Kidney (tissue), 14 donors: Measurements from ENCODE around the gene TRPM1. TPM values are rescaled to one million over a fixed set of nuclear protein-coding genes. Genes with fewer than 3 reads are reported as not detected.
"Not testable (repeated sequence)": the region's sequence is repeated elsewhere in the genome, so short reads cannot be mapped to it uniquely, and the experiment has no call there.

ENCODE experiments used
- DNase-seq, 5 donors: peaks; one replicate each; pipeline ENCODE4 v3.0.0-alpha.2; 2013 to 2020
- FAIRE-seq: peaks from 2 replicates; lab custom pipeline; 2012; peaks lifted over from hg19 to GRCh38; lab: Jason Lieb, UNC
- H3K27ac ChIP-seq, 2 donors: one replicate each; pipeline ENCODE4 v1.7.0; 2013; ENCODE audit warnings: low read depth in 2 of 2, low read length in 2 of 2, inconsistent platforms in 1 of 2
- H3K27me3 ChIP-seq: one replicate; pipeline ENCODE4 v1.7.1; 2013; ENCODE audit warnings: low read length, inconsistent platforms; ENCODE audit not compliant: control insufficient read depth, insufficient read depth
- H3K36me3 ChIP-seq, 3 donors: one replicate each; pipeline versions ENCODE4 v1.7.0 to v1.7.1; 2013; ENCODE audit warnings: low read length in 3 of 3, control low read depth in 1 of 3, inconsistent platforms in 1 of 3; ENCODE audit not compliant: insufficient read depth in 3 of 3, control insufficient read depth in 2 of 3
- H3K4me1 ChIP-seq, 3 donors: one replicate each; pipeline versions ENCODE4 v1.7.0 to v1.7.1; 2013; ENCODE audit warnings: low read length in 3 of 3, inconsistent platforms in 1 of 3, low read depth in 1 of 3; ENCODE audit not compliant: control insufficient read depth in 2 of 3, insufficient read depth in 2 of 3
- H3K4me3 ChIP-seq, 3 donors: one replicate each; pipeline versions ENCODE4 v1.7.0 to v1.8.1; 2013; ENCODE audit warnings: low read length in 3 of 3, control low read depth in 1 of 3, inconsistent platforms in 1 of 3
- H3K9ac ChIP-seq, 3 donors: one replicate each; pipeline versions ENCODE4 v1.7.0 to v1.7.1; 2013; ENCODE audit warnings: low read length in 3 of 3, control low read depth in 1 of 3, inconsistent platforms in 1 of 3
- H3K9me3 ChIP-seq, 3 donors: one replicate each; pipeline versions ENCODE4 v1.7.0 to v1.7.1; 2013; ENCODE audit warnings: low read length in 3 of 3, control low read depth in 1 of 3, inconsistent platforms in 1 of 3; ENCODE audit not compliant: control insufficient read depth in 2 of 3, insufficient read depth in 1 of 3
- intact Hi-C: fragments of 100-400 bp; cut with DNase I; formaldehyde crosslinking; loops from one replicate; pipeline ENCODE4 v1.11.1; 2022
- polyA plus RNA-seq: library from polyadenylated mRNA; stranded (reverse); fragments of 350-450 nt; fragmentation: Illumina TruSeq; extraction: RNeasy Lipid Tissue Mini Kit (QIAGEN cat#74804); gene quantifications from one replicate; pipeline ENCODE4 v1.2.3, GENCODE V29; 2014; ENCODE audit warnings: low read depth, low replicate concordance; ENCODE audit not compliant: insufficient read depth
- total RNA-seq: library from RNA; stranded (reverse); fragmentation: NEBNext Ultra II Directional; extraction: Animal tissue kit (Norgen Biotek cat#: 25700); gene quantifications from one replicate; pipeline ENCODE4 v1.2.1, GENCODE V29; 2021
- TF ChIP-seq, protein P1 (sequence below): IDR thresholded peaks from 3 replicates; pipeline ENCODE4 v1.5.1; 2012; ENCODE audit warnings: mild to moderate bottlenecking, moderate library complexity, borderline replicate concordance; ENCODE audit not compliant: insufficient read depth; ENCODE audit errors: extremely low read depth
- donor health status: control.
- donor health status: control.
- donor health status: control.
- donor health status: control.
- donor health status: control.
- donor health status: DM: yes; HTN: yes; CAD: no.
- donor health status: Normal renal cell carcinoma (clear cell type).

TRPM1 gene
- total and polyA plus RNA-seq, 2 donors from 2014 or later: 1.3 TPM; not detected in 1

- Histone ChIP-seq H3K27me3 (no peaks in the 10 kb centered on the region), H3K4me1 (no peaks in the 10 kb centered on the region), H3K9me3 (no peaks in the 10 kb centered on the region), H3K36me3 (no peaks in the 10 kb centered on the region), H3K27ac (no peak overlapping the region), H3K4me3 (no peak overlapping the region), H3K9ac (no peak overlapping the region)
- TF ChIP-seq, protein P1, sequence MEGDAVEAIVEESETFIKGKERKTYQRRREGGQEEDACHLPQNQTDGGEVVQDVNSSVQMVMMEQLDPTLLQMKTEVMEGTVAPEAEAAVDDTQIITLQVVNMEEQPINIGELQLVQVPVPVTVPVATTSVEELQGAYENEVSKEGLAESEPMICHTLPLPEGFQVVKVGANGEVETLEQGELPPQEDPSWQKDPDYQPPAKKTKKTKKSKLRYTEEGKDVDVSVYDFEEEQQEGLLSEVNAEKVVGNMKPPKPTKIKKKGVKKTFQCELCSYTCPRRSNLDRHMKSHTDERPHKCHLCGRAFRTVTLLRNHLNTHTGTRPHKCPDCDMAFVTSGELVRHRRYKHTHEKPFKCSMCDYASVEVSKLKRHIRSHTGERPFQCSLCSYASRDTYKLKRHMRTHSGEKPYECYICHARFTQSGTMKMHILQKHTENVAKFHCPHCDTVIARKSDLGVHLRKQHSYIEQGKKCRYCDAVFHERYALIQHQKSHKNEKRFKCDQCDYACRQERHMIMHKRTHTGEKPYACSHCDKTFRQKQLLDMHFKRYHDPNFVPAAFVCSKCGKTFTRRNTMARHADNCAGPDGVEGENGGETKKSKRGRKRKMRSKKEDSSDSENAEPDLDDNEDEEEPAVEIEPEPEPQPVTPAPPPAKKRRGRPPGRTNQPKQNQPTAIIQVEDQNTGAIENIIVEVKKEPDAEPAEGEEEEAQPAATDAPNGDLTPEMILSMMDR: no peak
- FAIRE-seq (no peak), DNase-seq (peak in 4 of 5 donors; percentile 55 to 74 (median 67))
- intact Hi-C loops: no loop called here
Measured at GRCh38 chr15:31089368-31090047, 12.0 kb downstream of the TRPM1 start.

GRCh38 chr15:31088672-31089367 lies 12.7 kb downstream of the TRPM1 start:
- TF ChIP-seq, protein P1: no peak
- Histone ChIP-seq H3K9ac (no peak overlapping the region), H3K36me3 (no peaks in the 10 kb centered on the region), H3K4me1 (peaks cover 0 to under 1% (median under 1%) of the 10 kb centered on the region in 3 donors), H3K9me3 (no peaks in the 10 kb centered on the region), H3K4me3 (no peak overlapping the region), H3K27me3 (no peaks in the 10 kb centered on the region), H3K27ac (no peak overlapping the region)
- FAIRE-seq (no peak), DNase-seq (no peak)
- intact Hi-C loops: no loop called here

DNA sequence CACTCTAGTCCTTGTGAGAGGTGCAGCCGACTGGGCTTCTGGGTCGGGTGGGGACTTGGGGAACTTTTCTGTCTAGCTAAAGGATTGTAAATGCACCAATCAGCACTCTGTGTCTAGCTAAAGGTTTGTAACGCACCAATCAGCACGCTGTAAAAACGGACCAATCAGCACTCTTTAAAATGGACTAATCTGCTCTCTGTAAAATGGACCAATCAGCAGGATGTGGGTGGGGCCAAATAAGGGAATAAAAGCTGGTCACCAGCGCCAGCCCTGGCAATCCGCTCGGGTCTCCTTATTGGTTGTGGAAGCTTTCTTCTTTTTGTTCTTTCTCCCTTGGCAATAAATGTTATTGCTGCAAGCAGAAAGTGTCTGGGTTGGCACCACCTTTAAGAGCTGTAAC lies 13.5 kb downstream of the TRPM1 start:
- intact Hi-C loops, H3K27me3 ChIP-seq, H3K9ac ChIP-seq, DNase-seq, H3K36me3 ChIP-seq, H3K4me1 ChIP-seq, H3K9me3 ChIP-seq, H3K27ac ChIP-seq, H3K4me3 ChIP-seq, FAIRE-seq: not testable (repeated sequence)

GRCh38 chr15:31086344-31086743 lies 15.2 kb downstream of the TRPM1 start:
- Histone ChIP-seq H3K27ac (no peak overlapping the region), H3K36me3 (no peaks in the 10 kb centered on the region), H3K4me3 (no peak overlapping the region), H3K9ac (no peak overlapping the region), H3K9me3 (no peaks in the 10 kb centered on the region), H3K4me1 (peaks cover 0 to 20% (median 18%) of the 10 kb centered on the region in 3 donors), H3K27me3 (no peaks in the 10 kb centered on the region)
- no peak for DNase-seq
- intact Hi-C loops: no loop called here
- FAIRE-seq: no peak
- TF ChIP-seq, protein P1: no peak
